H1 (cell line): ENCODE results near the gene ZDHHC8. TPM values are rescaled to one million over a fixed set of nuclear protein-coding genes. Genes with fewer than 3 reads are reported as not detected.

ENCODE experiments used
- CTCF ChIA-PET: fragments of 300-600 bp; sonication (Branson Sonifier 250); formaldehyde crosslinking; loops from one replicate; lab custom pipeline; 2021; ENCODE audit not compliant: partially characterized antibody; lab: Charles Lee
- POLR2A ChIA-PET: fragments of 300-600 bp; sonication (Branson Sonifier 250); formaldehyde crosslinking; loops from one replicate; lab custom pipeline; 2021; ENCODE audit warnings: inconsistent platforms; ENCODE audit not compliant: partially characterized antibody; lab: Charles Lee
- DNase-seq, 2 experiments: peaks; one replicate each; pipeline versions ENCODE4 v3.0.0 to v3.0.0-alpha.2; 2010 to 2022; ENCODE audit warnings: low spot score in 2 of 2, low read depth in 1 of 2, mixed read lengths in 1 of 2
- FAIRE-seq: peaks from 2 replicates; lab custom pipeline; 2011; peaks lifted over from hg19 to GRCh38; lab: Jason Lieb, UNC
- H2AFZ ChIP-seq: 2 replicates; pipeline ENCODE4 v1.8.1; 2012; ENCODE audit warnings: low read length, inconsistent platforms
- H2AK5ac ChIP-seq: 2 replicates; pipeline ENCODE4 v1.6.1; 2013; ENCODE audit warnings: low read depth, low read length
- H2BK120ac ChIP-seq: replicated peaks from 2 replicates; pipeline ENCODE3; 2013; ENCODE audit warnings: low read depth, low read length, inconsistent platforms
- H2BK12ac ChIP-seq: 2 replicates; pipeline ENCODE4 v1.6.1; 2013; ENCODE audit warnings: low read depth, low read length
- H2BK15ac ChIP-seq: 2 replicates; pipeline ENCODE4 v1.6.1; 2013; ENCODE audit warnings: low read length
- H2BK20ac ChIP-seq: 2 replicates; pipeline ENCODE4 v1.6.1; 2013; ENCODE audit warnings: low read length
- H2BK5ac ChIP-seq: 2 replicates; pipeline ENCODE4 v1.6.1; 2013; ENCODE audit warnings: low read depth, low read length
- H3K14ac ChIP-seq: 2 replicates; pipeline ENCODE4 v1.6.1; 2013; ENCODE audit warnings: inconsistent platforms; ENCODE audit not compliant: insufficient read length
- H3K18ac ChIP-seq: 2 replicates; pipeline ENCODE4 v1.6.1; 2013; ENCODE audit warnings: low read length; ENCODE audit errors: extremely low read depth
- H3K23ac ChIP-seq: 2 replicates; pipeline ENCODE4 v1.6.1; 2013; ENCODE audit warnings: inconsistent platforms; ENCODE audit not compliant: insufficient read length
- H3K23me2 ChIP-seq: 2 replicates; pipeline ENCODE4 v1.6.1; 2013; ENCODE audit warnings: low read depth, low read length
- H3K27ac ChIP-seq: 2 replicates; pipeline ENCODE4 v1.6.1; 2011; ENCODE audit warnings: low read depth, low read length, inconsistent platforms
- H3K27me3 ChIP-seq, 4 experiments: replicated peaks in 1 of 4; 1 replicate in 1 of 4; 2 replicates in 3 of 4; pipeline versions ENCODE4 v1.6.1 to v1.8.1; 2011 to 2013; ENCODE audit warnings: low read length in 3 of 4, mild to moderate bottlenecking in 3 of 4, inconsistent platforms in 2 of 4, mixed read lengths in 2 of 4, moderate library complexity in 1 of 4; ENCODE audit not compliant: control insufficient read depth in 3 of 4, insufficient read depth in 3 of 4; ENCODE audit errors: extremely low read depth in 1 of 4
- H3K36me3 ChIP-seq, 4 experiments: 2 replicates each; pipeline versions ENCODE4 v1.6.1 to v1.8.1; 2011 to 2013; ENCODE audit warnings: mild to moderate bottlenecking in 4 of 4, low read length in 3 of 4, moderate library complexity in 2 of 4, control low read depth in 1 of 4, inconsistent platforms in 1 of 4; ENCODE audit not compliant: insufficient read depth in 4 of 4, control insufficient read depth in 2 of 4
- H3K4ac ChIP-seq: replicated peaks from 2 replicates; pipeline ENCODE3; 2013; ENCODE audit warnings: low read length, low read depth, mixed read lengths, inconsistent platforms; ENCODE audit not compliant: insufficient read length
- H3K4me1 ChIP-seq, 4 experiments: replicated peaks in 1 of 4; 1 replicate in 1 of 4; 2 replicates in 3 of 4; pipeline versions ENCODE4 v1.6.1 to v1.8.1; 2011 to 2013; ENCODE audit warnings: low read length in 3 of 4, inconsistent platforms in 2 of 4, mixed read lengths in 1 of 4; ENCODE audit not compliant: insufficient read depth in 4 of 4, control insufficient read depth in 3 of 4
- H3K4me2 ChIP-seq, 2 experiments: 2 replicates each; pipeline versions ENCODE4 v1.6.1 to v1.8.1; 2011 to 2013; ENCODE audit warnings: low read depth in 2 of 2, low read length in 2 of 2, control low read depth in 1 of 2, inconsistent platforms in 1 of 2, mild to moderate bottlenecking in 1 of 2; ENCODE audit not compliant: insufficient read depth in 1 of 2
- H3K4me3 ChIP-seq, 4 experiments: fragments of 200-600, 300-600 bp in 1 of 4; sonication (generic), shearing (Covaris generic), sonication (Bioruptor Twin) in 1 of 4; 2 replicates each; pipeline versions ENCODE4 v1.5.1 to v1.8.1; 2011 to 2016; ENCODE audit warnings: low read length in 4 of 4, low read depth in 3 of 4, control low read depth in 2 of 4, inconsistent platforms in 2 of 4, mild to moderate bottlenecking in 2 of 4, mixed read lengths in 1 of 4, moderate library complexity in 1 of 4; ENCODE audit not compliant: insufficient read depth in 2 of 4; ENCODE audit errors: extremely low read depth in 1 of 4
- H3K56ac ChIP-seq: replicated peaks from 2 replicates; pipeline ENCODE3; 2013; ENCODE audit warnings: low read depth, mild to moderate bottlenecking, mixed read lengths, low read length, inconsistent platforms; ENCODE audit not compliant: insufficient read length
- H3K79me1 ChIP-seq: 2 replicates; pipeline ENCODE4 v1.6.1; 2013; ENCODE audit warnings: low read depth, low read length, control low read depth
- H3K79me2 ChIP-seq, 2 experiments: 2 replicates each; pipeline versions ENCODE4 v1.6.1 to v1.8.1; 2012 to 2013; ENCODE audit warnings: low read length in 2 of 2, mild to moderate bottlenecking in 2 of 2, inconsistent platforms in 1 of 2; ENCODE audit not compliant: insufficient read depth in 2 of 2, control insufficient read depth in 1 of 2
- H3K9ac ChIP-seq, 4 experiments: replicated peaks in 1 of 4; 1 replicate in 1 of 4; 2 replicates in 3 of 4; pipeline versions ENCODE4 v1.6.1 to v1.8.1; 2011 to 2013; ENCODE audit warnings: low read depth in 3 of 4, low read length in 3 of 4, control low read depth in 2 of 4, mild to moderate bottlenecking in 2 of 4, moderate library complexity in 2 of 4, inconsistent platforms in 1 of 4; ENCODE audit errors: extremely low read depth in 1 of 4
- H3K9me3 ChIP-seq, 2 experiments: 2 replicates each; pipeline versions ENCODE4 v1.6.1 to v1.8.1; 2012 to 2013; ENCODE audit warnings: mild to moderate bottlenecking in 2 of 2, moderate library complexity in 2 of 2, control low read depth in 1 of 2, inconsistent platforms in 1 of 2, low read depth in 1 of 2, low read length in 1 of 2, mixed read lengths in 1 of 2; ENCODE audit not compliant: insufficient read depth in 2 of 2
- H4K20me1 ChIP-seq, 2 experiments: replicated peaks in 1 of 2; 2 replicates each; pipeline versions ENCODE3 to v1.8.1; 2011 to 2013; ENCODE audit warnings: inconsistent platforms in 2 of 2, low read length in 2 of 2, mild to moderate bottlenecking in 1 of 2; ENCODE audit not compliant: insufficient read depth in 2 of 2, control insufficient read depth in 1 of 2
- H4K5ac ChIP-seq: 2 replicates; pipeline ENCODE4 v1.6.1; 2013; ENCODE audit warnings: low read length, low read depth, mixed read lengths, inconsistent platforms; ENCODE audit not compliant: insufficient read length
- H4K8ac ChIP-seq: 2 replicates; pipeline ENCODE4 v1.8.0; 2013; ENCODE audit warnings: mild to moderate bottlenecking, moderate library complexity, low read length, inconsistent platforms; ENCODE audit not compliant: insufficient read depth; ENCODE audit errors: extremely low read depth
- H4K91ac ChIP-seq: replicated peaks from 2 replicates; pipeline ENCODE3; 2013; ENCODE audit warnings: low read length, mixed read lengths, inconsistent platforms; ENCODE audit not compliant: insufficient read length
- CTBP2 ChIP-seq: IDR thresholded peaks from 2 replicates; pipeline ENCODE4 v1.7.0; 2011; ENCODE audit warnings: borderline replicate concordance, mild to moderate bottlenecking, moderate library complexity, mixed read lengths, low read length; ENCODE audit not compliant: insufficient read depth, insufficient read length
- EGR1 ChIP-seq: IDR thresholded peaks from 2 replicates; pipeline ENCODE4 v1.6.1; 2011; ENCODE audit warnings: low read depth, low read length, borderline replicate concordance
- NRF1 ChIP-seq: IDR thresholded peaks from 2 replicates; pipeline ENCODE4 v1.6.1; 2011; ENCODE audit warnings: mild to moderate bottlenecking, low read depth, low read length, improper control_type of control experiment
- SIX5 ChIP-seq: IDR thresholded peaks from 2 replicates; pipeline ENCODE4 v1.6.1; 2011; ENCODE audit warnings: mild to moderate bottlenecking, low read depth, low read length
- TBP ChIP-seq: IDR thresholded peaks from 2 replicates; pipeline ENCODE4 v1.6.1; 2011; ENCODE audit warnings: low read depth, low read length, improper control_type of control experiment
- WGBS, 2 experiments: shearing (Covaris generic) in 1 of 2; methylation state at CpG; one replicate each; pipeline versions ENCODE4 v1.1.6 to v1.1.7; 2013 to 2015; ENCODE audit warnings: low lambda C conversion rate in 2 of 2, mixed read lengths in 2 of 2, inconsistent platforms in 1 of 2, low coverage in 1 of 2, missing lambda C conversion rate in 1 of 2; ENCODE audit not compliant: insufficient replicate concordance in 2 of 2, insufficient coverage in 1 of 2, insufficient read length in 1 of 2; ENCODE audit errors: extremely low coverage in 1 of 2, missing lambda C conversion rate in 1 of 2; 5-methylcytosine and 5-hydroxymethylcytosine counted together
- polyA plus RNA-seq, 7 experiments: library from polyadenylated mRNA; depleted of rRNA in 3 of 7; stranded (reverse) in 5 of 7; unstranded in 2 of 7; fragments of >200 nt in 5 of 7; fragments of 200-250 nt in 2 of 7; gene quantifications; 1 replicate in 5 of 7; 2 replicates in 1 of 7; 4 replicates in 1 of 7; pipeline versions ENCODE4 v1.2.1 to v1.2.3, GENCODE V29; 2011 to 2013; ENCODE audit warnings: missing spikeins in 2 of 7, mixed read lengths in 2 of 7
- total RNA-seq: library from RNA; stranded (reverse); fragmentation: NEBNext Ultra II Directional; extraction: Animal tissue kit (Norgen Biotek cat#: 25700); gene quantifications from 2 replicates; pipeline ENCODE4 v1.2.1, GENCODE V29; 2021

Gene ZDHHC8
- total and polyA plus RNA-seq, 2 of the 8 experiments (the other 6 are each of a cell fraction or from before 2014, with no cell fraction given) = 18.6 to 65.6 TPM

- no peak for FAIRE-seq
- no peaks in the 10 kb centered on the region for H4K20me1 ChIP-seq
- no peak overlapping the region for H2BK120ac ChIP-seq
- no peak overlapping the region for H3K56ac ChIP-seq
- no peak overlapping the region for H3K27ac ChIP-seq
- no peaks in the 10 kb centered on the region for H3K36me3 ChIP-seq
- H2BK12ac ChIP-seq = no peak overlapping the region
- 91% methylated on average over 8 of the region's 8 CpGs; no CpG with 5 or more reads in 1 of the 2 experiments for WGBS, 2 experiments
- H2BK20ac ChIP-seq = no peak overlapping the region
- no peaks in the 10 kb centered on the region for H3K9me3 ChIP-seq
- no peak overlapping the region for H3K18ac ChIP-seq
- ChIA-PET POLR2A (interaction anchor here (0.9 kb wide), 1 partner anchor 53 kb away, joined by 3 read pairs; no protein-coding TSS in a partner anchor), CTCF (interaction anchor here (0.7 to 6.8 kb wide), 13 partner anchors 10 to 178 kb away, joined by 3 to 43 read pairs (median 4); no protein-coding TSS in a partner anchor)
- no peak overlapping the region for H3K9ac ChIP-seq
- no peak for DNase-seq
- H3K4ac ChIP-seq = no peak overlapping the region
- no peak overlapping the region for H4K5ac ChIP-seq
- no peak for TF ChIP-seq CTBP2
- no peak for TF ChIP-seq NRF1
- TF ChIP-seq EGR1 = no peak
- TF ChIP-seq TBP = no peak
- no peak for TF ChIP-seq SIX5
- no peak overlapping the region for H2BK15ac ChIP-seq
- H3K23ac ChIP-seq = no peak overlapping the region
- no peaks in the 10 kb centered on the region for H3K27me3 ChIP-seq
- H3K4me2 ChIP-seq = no peak overlapping the region
- no peaks in the 10 kb centered on the region for H3K23me2 ChIP-seq
- H3K79me2 ChIP-seq = no peaks in the 10 kb centered on the region
- no peak overlapping the region for H3K4me3 ChIP-seq
- H3K4me1 ChIP-seq = peaks cover 0 to 4% (median 2%) of the 10 kb centered on the region in 4 experiments; a peak in 2 of 7 replicates
- H2AK5ac ChIP-seq = no peak overlapping the region
- no peak overlapping the region for H2BK5ac ChIP-seq
- H4K91ac ChIP-seq = no peak overlapping the region
- H3K79me1 ChIP-seq = no peaks in the 10 kb centered on the region
- no peak overlapping the region for H3K14ac ChIP-seq
- no peak overlapping the region for H2AFZ ChIP-seq
- peak overlapping the region; percentile 38; the same call in 1 of the 2 replicates for H4K8ac ChIP-seq
Measured at GRCh38 chr22:20191803-20192202, 60.2 kb downstream of the ZDHHC8 start.
